K562 (cell line): ENCODE results near the gene SCUBE1. TPM values are rescaled to one million over a fixed set of nuclear protein-coding genes. Genes with fewer than 3 reads are reported as not detected.
A peak's percentile ranks its signal among the peaks of the same experiment; 100 is the strongest.

Experiments used
- CHD1 ChIP-seq: fragments of 200-600 bp; sonication (generic); IDR thresholded peaks from one replicate; pipeline ENCODE4 v1.6.1; 2012; ENCODE audit warnings: mild to moderate bottlenecking, moderate library complexity, low read length, inconsistent platforms
- ELF4 ChIP-seq: fragments of 450-650 bp; formaldehyde crosslinking; IDR thresholded peaks from 2 replicates; pipeline ENCODE4 v1.4.0; 2022; ENCODE audit warnings: missing genetic modification characterization
- FOXK2 ChIP-seq, 2 experiments: fragments of 450-650 bp; IDR thresholded peaks in 1 of 2; conservative IDR thresholded peaks in 1 of 2; 2 replicates each; pipeline ENCODE4 v1.6.1; 2016; ENCODE audit warnings: low read depth in 2 of 2, mild to moderate bottlenecking in 1 of 2
- KDM2B ChIP-seq: fragments of 250-450 bp; sonication (Bioruptor Pico); IDR thresholded peaks from 2 replicates; pipeline ENCODE4 v1.8.0; 2021; ENCODE audit warnings: mild to moderate bottlenecking, moderate library complexity
- MAFF ChIP-seq: IDR thresholded peaks from 2 replicates; pipeline ENCODE4 v1.6.1; 2012; ENCODE audit warnings: low read length, improper control_type of control experiment
- MCM7 ChIP-seq, 2 experiments: fragments of 450-650 bp; IDR thresholded peaks; 2 replicates each; pipeline ENCODE4 v1.6.1; 2016 to 2018
- SIN3B ChIP-seq: fragments of 450-650 bp; IDR thresholded peaks from 2 replicates; pipeline ENCODE4 v1.6.1; 2017; ENCODE audit warnings: low read depth, mild to moderate bottlenecking, moderate library complexity
- SRSF9 ChIP-seq: fragments of 200-400 bp; formaldehyde crosslinking; IDR thresholded peaks from 2 replicates; pipeline ENCODE4 v1.6.1; 2017; ENCODE audit warnings: low read depth, low read length, borderline replicate concordance
- ZKSCAN3 ChIP-seq: fragments of 250-450 bp; sonication (Bioruptor Pico); IDR thresholded peaks from 2 replicates; pipeline ENCODE4 v1.4.0; 2020
- ZNF232 ChIP-seq: sonication (generic); formaldehyde crosslinking; IDR thresholded peaks from 2 replicates; pipeline ENCODE4 v1.8.0; 2022; ENCODE audit warnings: mild to moderate bottlenecking, missing genetic modification reagents
- ZNF316 ChIP-seq: fragments of 450-650 bp; IDR thresholded peaks from 2 replicates; pipeline ENCODE4 v1.6.1; 2016
- ZNF324 ChIP-seq: fragments of 250-450 bp; sonication (Bioruptor Pico); IDR thresholded peaks from 2 replicates; pipeline ENCODE4 v1.4.0; 2020; ENCODE audit warnings: mild to moderate bottlenecking
- ZNF668 ChIP-seq: fragments of 250-450 bp; sonication (Bioruptor Pico); IDR thresholded peaks from 2 replicates; pipeline ENCODE4 v1.8.0; 2022; ENCODE audit warnings: mild to moderate bottlenecking, inconsistent platforms
- polyA plus RNA-seq, 8 experiments: library from polyadenylated mRNA; depleted of rRNA in 4 of 8; stranded (reverse) in 5 of 8; unstranded in 3 of 8; fragments of >200 nt; fragmentation: Nextera tagmentation in 2 of 8; fragmentation: Illumina TruSeq in 1 of 8; extraction: Ambion mirVana in 2 of 8; extraction: Trizol in 1 of 8; gene quantifications; 2 replicates each; pipeline versions ENCODE4 v1.2.1 to v1.2.3, GENCODE V29; 2011 to 2014; ENCODE audit warnings: inconsistent platforms in 1 of 8, missing spikeins in 1 of 8
- total RNA-seq, 7 experiments: library from RNA; depleted of rRNA in 6 of 7; stranded (reverse); fragments of >200 nt in 6 of 7; fragmentation: Illumina TruSeq in 2 of 7; extraction: Trizol in 2 of 7; gene quantifications; 2 replicates each; pipeline versions ENCODE4 v1.2.1 to v1.2.3, GENCODE V29; 2011 to 2021; ENCODE audit warnings: low replicate concordance in 1 of 7
- TF ChIP-seq, protein P1 (sequence below): fragments of 450-650 bp; IDR thresholded peaks from 2 replicates; pipeline ENCODE4 v1.6.1; 2016; ENCODE audit warnings: low read depth
- TF ChIP-seq, protein P2 (sequence below), 2 experiments: IDR thresholded peaks; 2 replicates each; pipeline ENCODE4 v1.6.1; 2011; ENCODE audit warnings: borderline replicate concordance in 1 of 2, control low read depth in 1 of 2, low read depth in 1 of 2, low read length in 1 of 2, mild to moderate bottlenecking in 1 of 2, mixed read lengths in 1 of 2, moderate library complexity in 1 of 2; ENCODE audit not compliant: insufficient read depth in 1 of 2, insufficient read length in 1 of 2, poor library complexity in 1 of 2, severe bottlenecking in 1 of 2; ENCODE audit errors: extremely low read depth in 1 of 2
- TF ChIP-seq, protein P3 (sequence below), 2 experiments: fragments of 150-350 bp in 1 of 2; IDR thresholded peaks; 2 replicates each; pipeline ENCODE4 v1.6.1; 2012 to 2016; ENCODE audit warnings: low read depth in 2 of 2, low read length in 2 of 2, mild to moderate bottlenecking in 1 of 2, moderate library complexity in 1 of 2

The SCUBE1 gene
- total and polyA plus RNA-seq, 9 of the 15 experiments (the other 6 are each of a cell fraction or from before 2014, with no cell fraction given) = 0.03 to 0.47 (median 0.29) TPM; not detected in 6

DNA sequence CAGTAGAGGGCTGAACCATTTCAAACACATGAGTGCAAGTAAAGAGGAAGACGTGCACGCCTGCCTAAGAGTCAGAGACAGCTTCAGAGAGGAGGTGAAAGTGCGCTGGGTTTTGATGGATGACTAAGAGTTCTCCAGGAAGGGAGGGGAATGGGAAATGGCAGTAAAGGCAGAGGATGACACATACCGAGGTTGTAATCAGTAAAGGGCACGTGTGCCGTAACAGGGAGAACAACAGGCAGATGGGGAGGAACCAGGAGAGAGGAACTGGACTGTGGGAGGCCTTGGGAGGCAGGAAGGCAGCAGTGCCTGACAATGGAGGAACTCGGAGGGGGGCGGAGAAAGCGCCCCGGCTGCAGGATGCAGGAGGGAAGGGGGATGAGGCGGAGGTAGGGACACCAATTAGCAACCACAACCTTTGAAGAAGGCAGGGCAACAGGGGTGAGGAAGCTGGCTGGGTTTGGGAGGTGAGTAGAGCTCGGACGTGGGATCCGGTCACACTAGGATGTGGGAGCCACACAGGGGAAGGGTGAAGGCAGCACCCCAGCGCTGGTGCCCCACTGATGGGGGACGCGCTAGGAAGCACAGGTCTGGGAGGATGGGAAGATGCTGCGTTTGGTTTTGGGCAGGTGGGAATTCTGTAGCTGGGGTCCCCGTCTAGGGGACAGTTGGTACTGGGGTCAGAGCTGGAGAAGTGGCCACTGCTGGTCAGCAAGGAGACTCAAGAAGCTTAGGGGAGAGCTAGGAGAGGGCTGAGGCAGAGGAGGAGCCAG lies 67.4 kb downstream of the SCUBE1 start (continued):
- TF ChIP-seq, protein P1, sequence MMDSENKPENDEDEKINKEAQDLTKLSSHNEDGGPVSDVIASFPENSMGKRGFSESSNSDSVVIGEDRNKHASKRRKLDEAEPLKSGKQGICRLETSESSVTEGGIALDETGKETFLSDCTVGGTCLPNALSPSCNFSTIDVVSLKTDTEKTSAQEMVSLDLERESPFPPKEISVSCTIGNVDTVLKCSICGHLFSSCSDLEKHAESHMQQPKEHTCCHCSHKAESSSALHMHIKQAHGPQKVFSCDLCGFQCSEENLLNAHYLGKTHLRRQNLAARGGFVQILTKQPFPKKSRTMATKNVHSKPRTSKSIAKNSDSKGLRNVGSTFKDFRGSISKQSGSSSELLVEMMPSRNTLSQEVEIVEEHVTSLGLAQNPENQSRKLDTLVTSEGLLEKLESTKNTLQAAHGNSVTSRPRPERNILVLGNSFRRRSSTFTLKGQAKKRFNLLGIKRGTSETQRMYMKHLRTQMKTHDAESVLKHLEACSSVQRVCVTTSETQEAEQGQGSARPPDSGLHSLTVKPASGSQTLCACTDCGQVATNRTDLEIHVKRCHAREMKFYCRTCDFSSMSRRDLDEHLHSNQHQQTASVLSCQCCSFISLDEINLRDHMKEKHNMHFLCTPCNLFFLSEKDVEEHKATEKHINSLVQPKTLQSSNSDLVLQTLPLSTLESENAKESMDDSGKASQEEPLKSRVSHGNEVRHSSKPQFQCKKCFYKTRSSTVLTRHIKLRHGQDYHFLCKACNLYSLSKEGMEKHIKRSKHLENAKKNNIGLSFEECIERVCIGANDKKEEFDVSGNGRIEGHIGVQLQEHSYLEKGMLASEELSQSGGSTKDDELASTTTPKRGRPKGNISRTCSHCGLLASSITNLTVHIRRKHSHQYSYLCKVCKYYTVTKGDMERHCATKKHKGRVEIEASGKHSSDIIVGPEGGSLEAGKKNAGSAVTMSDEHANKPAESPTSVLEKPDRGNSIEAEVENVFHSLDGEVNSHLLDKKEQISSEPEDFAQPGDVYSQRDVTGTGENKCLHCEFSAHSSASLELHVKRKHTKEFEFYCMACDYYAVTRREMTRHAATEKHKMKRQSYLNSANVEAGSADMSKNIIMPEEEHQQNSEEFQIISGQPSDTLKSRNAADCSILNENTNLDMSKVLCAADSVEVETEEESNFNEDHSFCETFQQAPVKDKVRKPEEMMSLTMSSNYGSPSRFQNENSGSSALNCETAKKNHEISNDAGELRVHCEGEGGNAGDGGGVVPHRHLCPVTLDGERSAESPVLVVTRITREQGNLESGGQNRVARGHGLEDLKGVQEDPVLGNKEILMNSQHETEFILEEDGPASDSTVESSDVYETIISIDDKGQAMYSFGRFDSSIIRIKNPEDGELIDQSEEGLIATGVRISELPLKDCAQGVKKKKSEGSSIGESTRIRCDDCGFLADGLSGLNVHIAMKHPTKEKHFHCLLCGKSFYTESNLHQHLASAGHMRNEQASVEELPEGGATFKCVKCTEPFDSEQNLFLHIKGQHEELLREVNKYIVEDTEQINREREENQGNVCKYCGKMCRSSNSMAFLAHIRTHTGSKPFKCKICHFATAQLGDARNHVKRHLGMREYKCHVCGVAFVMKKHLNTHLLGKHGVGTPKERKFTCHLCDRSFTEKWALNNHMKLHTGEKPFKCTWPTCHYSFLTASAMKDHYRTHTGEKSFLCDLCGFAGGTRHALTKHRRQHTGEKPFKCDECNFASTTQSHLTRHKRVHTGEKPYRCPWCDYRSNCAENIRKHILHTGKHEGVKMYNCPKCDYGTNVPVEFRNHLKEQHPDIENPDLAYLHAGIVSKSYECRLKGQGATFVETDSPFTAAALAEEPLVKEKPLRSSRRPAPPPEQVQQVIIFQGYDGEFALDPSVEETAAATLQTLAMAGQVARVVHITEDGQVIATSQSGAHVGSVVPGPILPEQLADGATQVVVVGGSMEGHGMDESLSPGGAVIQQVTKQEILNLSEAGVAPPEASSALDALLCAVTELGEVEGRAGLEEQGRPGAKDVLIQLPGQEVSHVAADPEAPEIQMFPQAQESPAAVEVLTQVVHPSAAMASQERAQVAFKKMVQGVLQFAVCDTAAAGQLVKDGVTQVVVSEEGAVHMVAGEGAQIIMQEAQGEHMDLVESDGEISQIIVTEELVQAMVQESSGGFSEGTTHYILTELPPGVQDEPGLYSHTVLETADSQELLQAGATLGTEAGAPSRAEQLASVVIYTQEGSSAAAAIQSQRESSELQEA = no peak
- TF ChIP-seq, protein P2, sequence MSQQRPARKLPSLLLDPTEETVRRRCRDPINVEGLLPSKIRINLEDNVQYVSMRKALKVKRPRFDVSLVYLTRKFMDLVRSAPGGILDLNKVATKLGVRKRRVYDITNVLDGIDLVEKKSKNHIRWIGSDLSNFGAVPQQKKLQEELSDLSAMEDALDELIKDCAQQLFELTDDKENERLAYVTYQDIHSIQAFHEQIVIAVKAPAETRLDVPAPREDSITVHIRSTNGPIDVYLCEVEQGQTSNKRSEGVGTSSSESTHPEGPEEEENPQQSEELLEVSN (IDR thresholded peaks at IDR 0.05; ENCODE audit: borderline replicate concordance in 1 of 2, extremely low read depth in 1 of 2, insufficient read depth in 1 of 2, insufficient read length in 1 of 2, low read depth in 1 of 2, low read length in 1 of 2, poor library complexity in 1 of 2, severe bottlenecking in 1 of 2) = no peak
- TF ChIP-seq, protein P3, sequence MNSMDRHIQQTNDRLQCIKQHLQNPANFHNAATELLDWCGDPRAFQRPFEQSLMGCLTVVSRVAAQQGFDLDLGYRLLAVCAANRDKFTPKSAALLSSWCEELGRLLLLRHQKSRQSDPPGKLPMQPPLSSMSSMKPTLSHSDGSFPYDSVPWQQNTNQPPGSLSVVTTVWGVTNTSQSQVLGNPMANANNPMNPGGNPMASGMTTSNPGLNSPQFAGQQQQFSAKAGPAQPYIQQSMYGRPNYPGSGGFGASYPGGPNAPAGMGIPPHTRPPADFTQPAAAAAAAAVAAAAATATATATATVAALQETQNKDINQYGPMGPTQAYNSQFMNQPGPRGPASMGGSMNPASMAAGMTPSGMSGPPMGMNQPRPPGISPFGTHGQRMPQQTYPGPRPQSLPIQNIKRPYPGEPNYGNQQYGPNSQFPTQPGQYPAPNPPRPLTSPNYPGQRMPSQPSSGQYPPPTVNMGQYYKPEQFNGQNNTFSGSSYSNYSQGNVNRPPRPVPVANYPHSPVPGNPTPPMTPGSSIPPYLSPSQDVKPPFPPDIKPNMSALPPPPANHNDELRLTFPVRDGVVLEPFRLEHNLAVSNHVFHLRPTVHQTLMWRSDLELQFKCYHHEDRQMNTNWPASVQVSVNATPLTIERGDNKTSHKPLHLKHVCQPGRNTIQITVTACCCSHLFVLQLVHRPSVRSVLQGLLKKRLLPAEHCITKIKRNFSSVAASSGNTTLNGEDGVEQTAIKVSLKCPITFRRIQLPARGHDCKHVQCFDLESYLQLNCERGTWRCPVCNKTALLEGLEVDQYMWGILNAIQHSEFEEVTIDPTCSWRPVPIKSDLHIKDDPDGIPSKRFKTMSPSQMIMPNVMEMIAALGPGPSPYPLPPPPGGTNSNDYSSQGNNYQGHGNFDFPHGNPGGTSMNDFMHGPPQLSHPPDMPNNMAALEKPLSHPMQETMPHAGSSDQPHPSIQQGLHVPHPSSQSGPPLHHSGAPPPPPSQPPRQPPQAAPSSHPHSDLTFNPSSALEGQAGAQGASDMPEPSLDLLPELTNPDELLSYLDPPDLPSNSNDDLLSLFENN (IDR thresholded peaks at IDR 0.05; ENCODE audit: low read depth in 2 of 2, low read length in 2 of 2) = no peak
- TF ChIP-seq ZNF668 (no peak), SIN3B (no peak), ELF4 (CRISPR knock-in tag) (no peak), ZNF232 (CRISPR knock-in tag) (no peak), MAFF (no peak; the same call in 1 of the 2 replicates), ZNF324 (CRISPR knock-in tag) (no peak), ZNF316 (no peak), SRSF9 (no peak), MCM7 (IDR thresholded peaks at IDR 0.05) (no peak), KDM2B (CRISPR knock-in tag) (no peak), FOXK2 (conservative IDR thresholded peaks at IDR 0.05 in 1 of 2, IDR thresholded peaks at IDR 0.05 in 1 of 2; ENCODE audit: low read depth in 2 of 2) (peak; percentile 84 to 92), CHD1 (no peak), ZKSCAN3 (no peak)
